Parathyroid adenoma (tissue), 2 donors: ENCODE data around the gene ARFGAP3.

Experiments
- H2AFZ ChIP-seq: fragments of 300-600 bp; sonication (generic); one replicate; pipeline ENCODE4 v1.7.0; 2017; ENCODE audit warnings: antibody characterized with exemption, mild to moderate bottlenecking
- H3K27ac ChIP-seq: fragments of 300-600 bp; sonication (generic); one replicate; pipeline ENCODE4 v1.7.0; 2017
- H3K27me3 ChIP-seq: fragments of 300-600 bp; sonication (generic); one replicate; pipeline ENCODE4 v1.7.0; 2017; ENCODE audit warnings: low read length; ENCODE audit not compliant: control insufficient read depth, insufficient read depth
- H3K36me3 ChIP-seq: fragments of 300-600 bp; sonication (generic); one replicate; pipeline ENCODE4 v1.7.0; 2017; ENCODE audit warnings: low read length; ENCODE audit not compliant: control insufficient read depth, insufficient read depth
- H3K4me1 ChIP-seq: fragments of 300-600 bp; sonication (generic); one replicate; pipeline ENCODE4 v1.7.0; 2017; ENCODE audit warnings: control low read depth
- H3K4me2 ChIP-seq: fragments of 300-600 bp; sonication (generic); one replicate; pipeline ENCODE4 v1.7.0; 2017; ENCODE audit warnings: low read length
- H3K4me3 ChIP-seq: fragments of 300-600 bp; sonication (generic); one replicate; pipeline ENCODE4 v1.7.0; 2017; ENCODE audit warnings: low read depth, low read length
- H3K79me2 ChIP-seq: fragments of 300-600 bp; sonication (generic); one replicate; pipeline ENCODE4 v1.7.0; 2017; ENCODE audit warnings: control low read depth
- H3K9ac ChIP-seq: fragments of 300-600 bp; sonication (generic); one replicate; pipeline ENCODE4 v1.7.0; 2017; ENCODE audit warnings: mild to moderate bottlenecking
- H3K9me3 ChIP-seq: fragments of 300-600 bp; sonication (generic); one replicate; pipeline ENCODE4 v1.7.0; 2017; ENCODE audit warnings: low read length; ENCODE audit not compliant: control insufficient read depth
- CTCF ChIP-seq: fragments of 300-600 bp; sonication (generic); IDR thresholded peaks from one replicate; pipeline ENCODE4 v1.7.0; 2017; ENCODE audit warnings: antibody characterized with exemption, mild to moderate bottlenecking
- donor health status: primary hyperparathyroidism.

ARFGAP3 gene

GRCh38 chr22:42819412-42820044, 37.5 kb downstream of the ARFGAP3 start:
- H3K27ac ChIP-seq: peak overlapping the region; percentile 19
- no peak overlapping the region for H3K9ac ChIP-seq
- no peaks in the 10 kb centered on the region for H3K36me3 ChIP-seq

GRCh38 chr22:42817556-42817955, 39.5 kb downstream of the ARFGAP3 start:
- Histone ChIP-seq H3K79me2 (no peaks in the 10 kb centered on the region), H3K4me2 (no peak overlapping the region), H3K4me1 (peaks cover 4% of the 10 kb centered on the region), H3K27ac (no peak overlapping the region), H3K9ac (no peak overlapping the region), H3K9me3 (no peaks in the 10 kb centered on the region), H2AFZ (no peak overlapping the region), H3K4me3 (no peak overlapping the region), H3K27me3 (no peaks in the 10 kb centered on the region), H3K36me3 (no peaks in the 10 kb centered on the region)
- TF ChIP-seq CTCF: no peak

More at GRCh38 chr22:42819412-42820044, 37.5 kb downstream of the ARFGAP3 start:
- Histone ChIP-seq H3K4me3 (no peak overlapping the region), H3K4me1 (peaks cover 4% of the 10 kb centered on the region), H3K27me3 (no peaks in the 10 kb centered on the region), H3K4me2 (no peak overlapping the region), H2AFZ (peak overlapping the region; percentile 28), H3K79me2 (no peaks in the 10 kb centered on the region), H3K9me3 (no peaks in the 10 kb centered on the region)
- TF ChIP-seq CTCF: no peak

GRCh38 chr22:42816336-42816735, 40.7 kb downstream of the ARFGAP3 start:
- Histone ChIP-seq H3K27me3 (no peaks in the 10 kb centered on the region), H3K4me3 (no peak overlapping the region), H2AFZ (no peak overlapping the region), H3K36me3 (no peaks in the 10 kb centered on the region), H3K9ac (no peak overlapping the region), H3K79me2 (no peaks in the 10 kb centered on the region), H3K27ac (no peak overlapping the region), H3K4me2 (no peak overlapping the region), H3K9me3 (no peaks in the 10 kb centered on the region), H3K4me1 (peaks cover 4% of the 10 kb centered on the region)
- no peak for TF ChIP-seq CTCF

GRCh38 chr22:42814616-42815015, 42.5 kb downstream of the ARFGAP3 start:
- Histone ChIP-seq H3K36me3 (no peaks in the 10 kb centered on the region), H3K79me2 (no peaks in the 10 kb centered on the region), H3K27ac (no peak overlapping the region), H3K9me3 (no peaks in the 10 kb centered on the region), H3K4me2 (no peak overlapping the region), H2AFZ (no peak overlapping the region), H3K4me3 (no peak overlapping the region), H3K9ac (no peak overlapping the region), H3K4me1 (no peaks in the 10 kb centered on the region), H3K27me3 (no peaks in the 10 kb centered on the region)
- TF ChIP-seq CTCF: no peak

- Histone ChIP-seq H3K4me3 (no peak overlapping the region), H3K9ac (no peak overlapping the region), H3K27ac (no peak overlapping the region), H3K27me3 (no peaks in the 10 kb centered on the region), H3K79me2 (no peaks in the 10 kb centered on the region), H3K9me3 (no peaks in the 10 kb centered on the region), H3K4me2 (no peak overlapping the region), H3K4me1 (no peaks in the 10 kb centered on the region), H2AFZ (no peak overlapping the region), H3K36me3 (no peaks in the 10 kb centered on the region)
- TF ChIP-seq CTCF: no peak
Measured at GRCh38 chr22:42814215-42814614, 42.9 kb downstream of the ARFGAP3 start.
